H1 (cell line): ENCODE results near the gene TBCEL.
A peak's percentile ranks its signal among the peaks of the same experiment; 100 is the strongest.

Experiments used
- ASH2L ChIP-seq: fragments of 200-600, 300-600 bp; sonication (generic); IDR thresholded peaks from one replicate; pipeline ENCODE4 v1.7.1; 2017; ENCODE audit warnings: low read length
- ATF3 ChIP-seq: IDR thresholded peaks from 2 replicates; pipeline ENCODE4 v1.6.1; 2011; ENCODE audit warnings: low read depth, mild to moderate bottlenecking, low read length; ENCODE audit not compliant: insufficient read depth
- CTCF ChIP-seq, 3 experiments: IDR thresholded peaks; 1 replicate in 2 of 3; 2 replicates in 1 of 3; pipeline versions ENCODE4 v1.5.1 to v1.6.1; 2011; ENCODE audit warnings: low read length in 3 of 3, mild to moderate bottlenecking in 3 of 3, inconsistent platforms in 2 of 3, low read depth in 1 of 3, moderate library complexity in 1 of 3; ENCODE audit not compliant: insufficient read depth in 1 of 3; ENCODE audit errors: control extremely low read depth in 1 of 3
- GABPA ChIP-seq: IDR thresholded peaks from 2 replicates; pipeline ENCODE4 v1.6.1; 2011; ENCODE audit warnings: mild to moderate bottlenecking, low read length, moderate library complexity, borderline replicate concordance; ENCODE audit not compliant: insufficient read depth
- PHF8 ChIP-seq: fragments of 200-600 bp; sonication (generic); conservative IDR thresholded peaks from 2 replicates; pipeline ENCODE4 v1.7.1; 2012; ENCODE audit warnings: low read depth, mild to moderate bottlenecking, inconsistent platforms, low read length, moderate library complexity
- POLR2A ChIP-seq, 2 experiments: IDR thresholded peaks; 1 replicate in 1 of 2; 2 replicates in 1 of 2; pipeline ENCODE4 v1.6.1; 2011; ENCODE audit warnings: low read depth in 2 of 2, low read length in 2 of 2, mild to moderate bottlenecking in 2 of 2; ENCODE audit errors: control extremely low read depth in 1 of 2
- SRF ChIP-seq: IDR thresholded peaks from 2 replicates; pipeline ENCODE4 v1.6.1; 2011; ENCODE audit warnings: mild to moderate bottlenecking, low read depth, low read length, moderate library complexity

- TF ChIP-seq ASH2L (no peak), CTCF (IDR thresholded peaks at IDR 0.05; ENCODE audit: control extremely low read depth in 1 of 3, insufficient read depth in 1 of 3, low read depth in 1 of 3, low read length in 3 of 3) (peak in 1 of 3 experiments; percentile 3; a peak in 1 of 4 replicates), SRF (no peak), POLR2A (IDR thresholded peaks at IDR 0.05; ENCODE audit: control extremely low read depth in 1 of 2, low read depth in 2 of 2, low read length in 2 of 2) (no peak), GABPA (no peak), PHF8 (no peak), ATF3 (no peak)
Observed at GRCh38 chr11:121105481-121106195, 81.7 kb downstream of the TBCEL start.
